Right lobe of liver (tissue), 4 donors: Measurements from ENCODE around the gene SLC25A47.

Experiments
- CTCF ChIP-seq, 4 donors: fragments of 200-600 bp in 3 of 4; fragments of 450-650 bp in 1 of 4; IDR thresholded peaks; one replicate each; pipeline versions ENCODE4 v1.5.1 to v1.8.0; 2016 to 2022; ENCODE audit warnings: antibody characterized with exemption in 4 of 4, mild to moderate bottlenecking in 2 of 4
- POLR2A ChIP-seq: fragments of 450-650 bp; IDR thresholded peaks from one replicate; pipeline ENCODE4 v1.6.1; 2017; ENCODE audit warnings: antibody characterized with exemption, mild to moderate bottlenecking
- donor health status: DM: no; HTN: no; CAD: no.
- donor health status: DM: no; HTN: no; CAD: no.
- donor health status: DM: no; HTN: yes; CAD: no.

DNA sequence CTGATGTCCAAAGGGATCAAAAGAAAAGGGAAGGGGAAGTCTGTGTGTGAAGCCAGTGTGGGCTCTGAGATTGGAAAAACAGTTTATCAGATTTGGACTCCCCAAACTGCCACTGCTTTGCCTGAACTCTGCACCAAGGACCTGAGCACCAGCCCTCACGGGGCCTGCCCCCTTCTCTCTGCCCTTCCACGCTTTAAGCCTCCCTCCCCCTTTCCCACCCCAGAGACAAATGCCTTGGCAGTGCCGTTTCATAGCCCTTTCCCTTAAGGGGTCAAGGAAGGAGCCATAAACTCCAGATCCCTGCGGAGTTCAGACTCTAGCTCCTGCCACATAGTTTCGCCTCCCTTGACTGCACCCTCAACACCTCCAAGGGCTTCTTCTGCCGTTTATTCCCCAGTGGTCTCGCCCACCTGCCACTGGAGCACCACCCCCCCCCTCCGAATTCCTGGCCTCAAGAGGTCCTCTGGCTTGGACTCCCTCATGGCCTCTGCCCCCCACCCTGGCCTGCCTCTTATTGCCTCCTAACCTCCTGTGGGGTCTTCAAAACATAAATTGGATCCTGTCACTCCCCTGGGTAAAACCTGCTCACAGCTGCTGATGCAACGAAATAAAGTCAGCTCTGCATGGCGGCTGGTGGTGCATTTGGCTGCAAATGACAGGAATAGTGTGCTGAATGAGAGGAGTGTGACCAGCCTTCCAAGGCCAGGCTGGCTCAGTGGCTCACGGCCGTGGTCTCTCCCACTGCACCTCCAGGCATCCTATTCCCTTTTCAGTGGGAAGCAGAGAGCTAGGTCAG, 35.7 kb upstream of the SLC25A47 start:
- no peak for TF ChIP-seq CTCF (IDR thresholded peaks at IDR 0.05)
- TF ChIP-seq POLR2A, result no peak
